ENCODE measurements around the gene CHIC2. TPM values are rescaled to one million over a fixed set of nuclear protein-coding genes. Genes with fewer than 3 reads are reported as not detected.
"Not testable (repeated sequence)": the region's sequence is repeated elsewhere in the genome, so short reads cannot be mapped to it uniquely, and the experiment has no call there.

CHIC2 gene
- total RNA-seq, 1 experiment from 2014 or later, result 17.7 TPM

DNA sequence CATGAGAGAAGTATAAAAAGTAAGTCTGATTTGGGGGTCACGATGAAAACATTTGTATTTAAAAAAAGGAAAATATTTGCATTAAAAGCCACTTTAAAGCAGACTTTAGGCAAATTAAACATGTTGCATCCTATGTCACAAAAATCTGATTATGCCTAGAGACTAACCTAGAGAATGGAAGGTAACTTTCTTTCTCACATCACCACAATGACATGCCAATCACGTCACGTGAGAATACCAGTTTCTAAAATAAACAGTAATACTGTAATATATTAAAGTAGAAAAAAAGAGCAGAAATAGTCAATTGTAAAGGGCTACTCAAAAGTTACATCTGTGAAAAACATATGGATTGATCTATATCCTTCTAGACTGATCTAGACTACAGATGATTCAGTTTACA is 3.3 kb downstream of the CHIC2 start:
- no peak for DNase-seq (ENCODE audit: low spot score)

DNA sequence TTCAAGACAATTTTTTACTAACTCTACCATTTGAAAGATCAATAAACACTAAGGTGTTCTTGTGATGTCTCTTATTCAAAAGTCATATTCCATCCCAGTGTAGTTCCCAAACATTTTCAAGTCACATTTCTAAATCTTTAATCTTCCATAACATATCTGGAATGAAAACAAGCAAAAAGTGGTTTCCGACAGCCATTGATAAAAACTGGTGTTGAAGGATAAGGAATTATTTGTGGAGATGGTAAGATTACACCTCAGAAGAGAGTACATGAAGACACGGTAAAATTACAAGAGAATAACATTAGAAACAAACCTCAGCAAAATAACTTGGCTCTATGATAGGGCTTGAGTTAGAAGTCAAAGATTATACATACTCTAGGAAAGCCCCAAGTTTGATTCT is 4.3 kb downstream of the CHIC2 start:
- no peak for DNase-seq (ENCODE audit: low spot score)

DNA sequence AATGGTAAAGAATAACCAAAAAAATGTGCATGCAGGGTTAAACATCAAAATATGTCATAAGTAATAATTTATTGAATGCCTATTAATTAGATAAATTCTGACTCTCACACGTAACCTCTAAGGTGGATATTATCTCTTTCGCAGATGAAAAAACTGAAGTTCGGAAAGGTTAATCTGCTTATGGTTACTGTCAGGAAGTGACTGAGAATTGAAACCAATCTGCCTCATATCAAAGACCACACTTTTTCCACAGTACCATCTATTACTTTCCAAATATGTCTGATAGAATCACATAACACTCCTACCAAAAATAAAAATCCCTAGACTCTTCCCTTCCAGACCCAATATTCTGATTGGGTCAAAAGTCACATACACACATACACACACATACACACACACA is 6.2 kb downstream of the CHIC2 start:
- no peak for DNase-seq (ENCODE audit: low spot score)

- DNase-seq (ENCODE audit: low spot score), result no peak
Measured at GRCh38 chr4:54056360-54056759, 8.0 kb downstream of the CHIC2 start.

- no peak for DNase-seq (ENCODE audit: low spot score)
Measured at GRCh38 chr4:54055494-54055893, 8.9 kb downstream of the CHIC2 start.

GRCh38 chr4:54054501-54054900 is 9.9 kb downstream of the CHIC2 start:
- no peak for DNase-seq (ENCODE audit: low spot score)

DNA sequence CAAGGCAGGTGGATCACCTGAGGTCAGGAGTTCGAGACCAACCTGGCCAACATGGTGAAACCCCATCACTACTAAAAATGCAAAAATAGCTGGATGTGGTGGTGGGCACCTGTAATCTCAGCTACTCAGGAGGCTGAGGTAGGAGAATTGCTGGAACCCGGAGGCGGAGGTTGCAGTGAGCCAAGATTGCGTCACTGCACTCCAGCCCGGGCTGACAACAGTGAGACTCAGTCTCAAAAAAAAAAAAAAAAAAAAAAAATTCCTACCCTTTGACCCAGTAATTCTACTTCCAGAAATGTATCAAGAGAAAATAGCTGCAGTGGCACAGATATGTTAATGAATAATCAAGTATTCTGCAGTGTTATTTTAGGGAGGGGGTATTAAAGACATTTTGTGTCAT is 11.1 kb downstream of the CHIC2 start:
- DNase-seq (ENCODE audit: low spot score), result not testable (repeated sequence)

- DNase-seq (ENCODE audit: low spot score), result no peak
Measured at GRCh38 chr4:54050214-54050904, 14.0 kb downstream of the CHIC2 start.

DNA sequence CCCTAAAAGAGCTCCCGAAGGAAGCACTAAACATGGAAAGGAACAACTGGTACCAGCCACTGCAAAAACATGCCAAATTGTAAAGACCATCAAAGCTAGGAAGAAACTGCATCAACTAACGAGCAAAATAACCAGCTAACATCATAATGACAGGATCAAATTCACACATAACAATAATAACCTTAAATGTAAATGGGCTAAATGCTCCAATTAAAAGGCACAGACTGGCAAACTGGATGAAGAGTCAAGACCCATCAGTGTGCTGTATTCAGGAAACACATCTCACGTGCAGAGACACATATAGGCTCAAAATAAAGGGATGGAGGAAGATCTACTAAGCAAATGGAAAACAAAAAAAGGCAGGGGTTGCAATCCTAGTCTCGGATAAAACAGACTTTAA is 20.8 kb downstream of the CHIC2 start:
- not testable (repeated sequence) for DNase-seq (ENCODE audit: low spot score)

GRCh38 chr4:54041933-54042332 is 22.5 kb downstream of the CHIC2 start:
- no peak for DNase-seq (ENCODE audit: low spot score)

- no peak for DNase-seq (ENCODE audit: low spot score)
Measured at GRCh38 chr4:54041100-54041499, 23.3 kb downstream of the CHIC2 start.

DNA sequence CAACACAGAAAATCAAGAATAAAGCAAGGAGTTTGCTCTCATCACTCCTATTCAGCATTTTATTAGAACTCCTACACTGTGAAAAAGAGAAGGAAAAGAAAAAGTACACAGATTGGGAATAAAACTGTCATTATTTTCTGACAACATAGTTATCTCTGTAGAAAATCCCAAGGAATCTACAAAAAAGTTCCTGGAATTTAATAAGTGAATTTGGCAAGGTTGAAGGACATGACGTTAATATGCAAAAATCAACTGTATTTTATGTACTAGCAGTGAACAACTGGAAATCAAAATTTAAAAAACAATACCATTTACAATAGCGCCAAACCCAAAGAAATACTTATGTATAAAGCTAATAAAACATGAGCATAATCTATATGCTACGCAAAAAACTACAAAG is 26.3 kb downstream of the CHIC2 start:
- DNase-seq (ENCODE audit: low spot score), result no peak

GRCh38 chr4:54036184-54036583 is 28.2 kb downstream of the CHIC2 start:
- no peak for DNase-seq (ENCODE audit: low spot score)

DNA sequence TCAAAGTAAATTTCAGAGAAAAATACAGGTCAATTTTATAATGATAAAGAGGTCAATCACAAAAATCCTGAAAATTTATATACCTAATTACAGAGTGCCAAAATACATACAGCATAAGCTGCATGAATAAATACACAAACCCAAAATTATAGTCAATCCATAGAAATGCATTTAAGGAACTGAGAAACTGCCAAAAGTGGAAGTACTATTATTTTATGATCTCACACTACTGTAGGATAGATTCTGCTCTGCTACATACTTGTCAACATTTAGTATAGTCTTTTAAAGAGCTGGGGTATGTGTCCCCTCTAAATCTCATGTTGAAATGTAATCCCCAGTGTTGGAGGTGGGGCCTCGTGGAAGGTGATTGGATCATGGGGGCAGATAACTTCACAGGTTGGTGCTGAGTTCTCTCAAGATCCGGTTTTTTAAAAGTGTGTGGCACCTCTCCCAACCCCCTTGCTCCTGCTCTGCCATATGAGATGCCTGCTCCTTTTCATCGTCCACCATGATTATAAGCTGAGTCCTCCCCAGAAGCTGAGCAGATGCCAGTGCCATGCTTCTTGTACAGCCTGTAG is 31.8 kb downstream of the CHIC2 start:
- no peak for DNase-seq (ENCODE audit: low spot score)

- DNase-seq (ENCODE audit: low spot score), result no peak
Measured at GRCh38 chr4:54027311-54027710, 37.1 kb downstream of the CHIC2 start.

DNA sequence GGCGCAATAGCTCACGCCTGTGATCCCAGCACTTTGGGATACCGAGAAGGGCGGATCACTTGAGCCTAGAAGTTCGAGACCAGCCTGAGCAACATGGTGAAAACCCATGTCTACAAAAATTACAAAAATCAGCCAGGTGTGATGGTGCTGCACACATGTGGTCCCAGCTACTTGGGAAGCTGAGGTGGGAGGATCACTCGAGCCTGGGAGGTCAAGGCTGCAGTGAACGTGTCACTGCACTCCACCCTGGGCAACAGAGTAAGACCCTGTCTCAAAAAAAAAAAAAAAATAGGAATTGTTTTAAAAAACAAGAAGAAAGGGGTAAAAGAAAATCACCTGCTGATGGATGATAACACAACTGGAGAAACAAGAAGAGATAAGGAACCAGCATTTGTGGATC is 38.8 kb downstream of the CHIC2 start:
- DNase-seq (ENCODE audit: low spot score), result no peak

DNA sequence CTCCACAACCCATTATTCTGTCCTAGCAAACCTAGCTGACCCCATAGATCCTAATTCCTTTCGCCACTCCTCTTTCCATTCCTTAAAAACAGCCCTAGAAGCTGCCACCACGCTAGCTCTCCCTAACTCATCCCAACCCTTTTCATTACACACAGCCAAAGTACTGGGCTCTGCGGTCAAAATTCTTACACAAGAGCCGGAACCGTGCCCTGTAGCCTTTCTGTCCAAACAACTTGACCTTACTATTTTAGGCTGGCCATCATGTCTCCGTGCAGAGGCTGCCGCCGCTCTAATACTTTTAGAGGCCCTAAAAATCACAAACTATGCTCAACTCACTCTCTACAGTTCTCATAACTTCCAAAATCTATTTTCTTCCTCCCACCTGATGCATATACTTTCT is 41.4 kb downstream of the CHIC2 start:
- DNase-seq (ENCODE audit: low spot score), result not testable (repeated sequence)

GRCh38 chr4:54017974-54018373 is 46.4 kb downstream of the CHIC2 start:
- DNase-seq (ENCODE audit: low spot score), result no peak

DNA sequence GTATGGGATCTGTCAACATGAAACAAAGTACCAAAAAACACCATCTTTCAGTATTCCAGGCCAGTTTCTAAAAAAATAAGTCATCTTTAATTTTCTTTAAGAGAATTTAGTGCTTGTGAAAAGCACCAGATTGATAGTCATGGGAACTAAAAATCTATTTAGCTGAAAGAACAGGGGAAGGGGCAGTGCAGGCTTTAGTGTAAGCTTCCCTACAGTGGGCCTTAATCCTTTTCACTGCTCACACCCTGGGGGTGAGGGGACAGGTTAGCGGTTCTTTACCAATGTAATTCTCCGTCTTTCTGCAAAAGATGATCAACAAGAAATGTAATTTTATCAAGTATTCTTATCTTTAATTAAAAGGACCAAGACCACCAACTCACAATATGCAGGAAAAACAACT is 47.1 kb downstream of the CHIC2 start:
- no peak for DNase-seq (ENCODE audit: low spot score)

GRCh38 chr4:54016504-54016903 is 47.9 kb downstream of the CHIC2 start:
- DNase-seq (ENCODE audit: low spot score), result no peak

DNA sequence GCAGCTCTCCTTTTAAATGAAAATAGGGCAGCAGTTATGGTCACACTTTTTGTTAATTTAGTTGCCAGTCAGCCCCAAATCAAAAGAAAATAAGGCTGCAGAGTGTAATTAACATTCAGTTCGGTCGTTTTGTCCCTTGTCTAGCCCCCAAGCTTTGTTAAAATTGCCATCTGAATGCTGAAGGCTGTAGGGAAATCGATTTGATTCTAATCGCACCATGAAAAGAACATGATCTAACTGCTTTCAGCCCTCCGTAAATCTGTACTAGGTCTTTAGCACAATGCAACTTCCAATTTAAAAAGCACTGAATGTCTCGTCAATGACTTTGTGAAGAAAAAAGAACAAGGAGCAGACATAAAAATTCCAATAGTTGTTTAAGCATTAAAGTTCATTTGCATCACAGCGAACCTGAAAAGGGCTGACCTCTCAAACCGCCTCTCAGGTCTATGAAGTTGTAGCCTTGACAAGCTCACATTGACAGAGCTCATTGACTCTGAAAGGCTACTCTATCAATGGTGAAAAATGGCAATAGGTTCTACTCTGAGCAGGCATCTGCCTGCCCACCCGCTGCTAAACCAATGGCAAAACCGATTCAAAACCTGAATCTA is 48.9 kb downstream of the CHIC2 start:
- no peak for DNase-seq (ENCODE audit: low spot score)

- no peak for DNase-seq (ENCODE audit: low spot score)
Measured at GRCh38 chr4:54014666-54015160, 49.7 kb downstream of the CHIC2 start.

- no peak for DNase-seq (ENCODE audit: low spot score)
Measured at GRCh38 chr4:54011201-54011600, 53.2 kb downstream of the CHIC2 start.

Data from H4 (cell line).